Activated naive CD8-positive, alpha-beta T cell (primary cell): Measurements from ENCODE around the gene APLP2.
"Not testable (repeated sequence)": the region's sequence is repeated elsewhere in the genome, so short reads cannot be mapped to it uniquely, and the experiment has no call there.

Source experiments
- H3K27ac Mint-ChIP-seq: one replicate; pipeline ENCODE4 v1.8.0; 2021; ENCODE audit warnings: mixed read lengths
- H3K27me3 Mint-ChIP-seq: one replicate; pipeline ENCODE4 v1.8.0; 2021; ENCODE audit warnings: mixed read lengths
- H3K36me3 Mint-ChIP-seq: one replicate; pipeline ENCODE4 v1.8.0; 2021; ENCODE audit warnings: mixed read lengths
- H3K4me1 Mint-ChIP-seq: one replicate; pipeline ENCODE4 v1.8.0; 2021; ENCODE audit warnings: low read depth, mixed read lengths
- H3K4me3 Mint-ChIP-seq: one replicate; pipeline ENCODE4 v1.8.0; 2021; ENCODE audit warnings: mild to moderate bottlenecking, mixed read lengths
- H3K9me3 Mint-ChIP-seq: one replicate; pipeline ENCODE4 v1.8.0; 2021; ENCODE audit warnings: low read depth, mixed read lengths

Gene APLP2

DNA sequence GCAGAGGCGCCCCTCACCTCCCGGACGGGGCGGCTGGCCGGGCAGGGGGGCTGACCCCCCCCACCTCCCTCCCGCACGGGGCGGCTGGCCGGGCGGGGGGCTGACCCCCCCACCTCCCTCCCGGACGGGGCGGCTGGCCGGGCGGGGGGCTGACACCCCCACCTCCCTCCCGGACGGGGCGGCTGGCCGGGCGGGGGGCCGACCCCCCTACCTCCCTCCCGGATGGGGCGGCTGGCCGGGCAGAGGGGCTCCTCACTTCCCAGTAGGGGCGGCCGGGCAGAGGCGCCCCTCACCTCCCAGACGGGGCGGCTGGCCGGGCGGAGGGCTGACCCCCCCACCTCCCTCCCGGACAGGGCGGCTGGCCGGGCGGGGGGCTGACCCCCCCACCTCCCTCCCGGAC, 21.5 kb downstream of the APLP2 start:
- H3K27me3 Mint-ChIP-seq, H3K27ac Mint-ChIP-seq, H3K4me1 Mint-ChIP-seq, H3K9me3 Mint-ChIP-seq, H3K36me3 Mint-ChIP-seq, H3K4me3 Mint-ChIP-seq: not testable (repeated sequence)

- Mint-ChIP-seq H3K36me3 (peaks cover 7% of the 10 kb centered on the region), H3K4me1 (no peaks in the 10 kb centered on the region), H3K27ac (no peak overlapping the region), H3K4me3 (no peak overlapping the region), H3K27me3 (no peaks in the 10 kb centered on the region), H3K9me3 (no peaks in the 10 kb centered on the region)
Measured at GRCh38 chr11:130092661-130093060, 23.0 kb downstream of the APLP2 start.

DNA sequence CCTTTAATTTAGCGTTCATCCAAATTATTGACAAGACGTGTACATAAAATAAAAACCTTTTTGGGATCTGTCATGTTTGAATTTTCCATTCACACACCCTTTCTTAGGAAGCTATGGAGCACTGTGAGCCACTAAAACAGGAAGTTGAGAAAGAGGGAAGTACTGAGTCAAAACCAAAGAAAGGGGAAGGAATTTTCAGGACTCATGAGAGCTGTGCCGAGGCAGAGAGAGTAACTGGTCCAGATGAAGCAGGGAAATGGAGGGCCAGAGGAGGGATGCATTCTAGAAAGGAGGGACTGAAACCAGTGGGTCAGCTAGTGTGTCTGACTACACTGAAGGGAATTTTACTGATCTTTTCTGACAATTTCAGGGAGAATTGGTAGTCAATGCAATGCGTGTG, 24.9 kb downstream of the APLP2 start:
- Mint-ChIP-seq H3K27ac (no peak overlapping the region), H3K27me3 (no peaks in the 10 kb centered on the region), H3K36me3 (peaks cover 4% of the 10 kb centered on the region), H3K4me1 (peaks cover 2% of the 10 kb centered on the region), H3K4me3 (no peak overlapping the region), H3K9me3 (no peaks in the 10 kb centered on the region)

- Mint-ChIP-seq H3K27ac (no peak overlapping the region), H3K4me3 (no peak overlapping the region), H3K9me3 (no peaks in the 10 kb centered on the region), H3K27me3 (no peaks in the 10 kb centered on the region), H3K4me1 (peaks cover 2% of the 10 kb centered on the region), H3K36me3 (peaks cover 4% of the 10 kb centered on the region)
Measured at GRCh38 chr11:130095326-130095725, 25.6 kb downstream of the APLP2 start.

DNA sequence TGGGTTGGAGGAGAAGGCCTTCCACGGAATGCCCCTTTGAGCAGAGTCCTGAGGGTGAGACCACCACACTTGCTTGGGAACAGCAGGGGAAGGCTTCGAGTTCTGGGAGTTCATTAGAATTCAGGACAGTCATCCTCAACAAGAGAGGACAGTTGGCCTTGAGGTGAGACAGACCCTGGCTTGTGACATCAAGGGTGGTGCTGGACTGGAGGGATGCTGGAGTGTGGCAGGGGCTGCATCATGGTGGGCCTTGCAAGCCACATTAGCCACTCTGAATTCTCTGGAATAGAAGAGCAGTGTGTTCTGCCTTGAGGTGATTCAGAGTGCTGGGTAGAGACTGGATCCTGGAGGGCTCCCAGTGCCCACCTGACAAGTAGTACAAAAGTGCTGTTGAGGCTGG, 26.3 kb downstream of the APLP2 start:
- Mint-ChIP-seq H3K4me3 (no peak overlapping the region), H3K27ac (no peak overlapping the region), H3K36me3 (peaks cover 4% of the 10 kb centered on the region), H3K4me1 (peaks cover 2% of the 10 kb centered on the region), H3K9me3 (no peaks in the 10 kb centered on the region), H3K27me3 (no peaks in the 10 kb centered on the region)

DNA sequence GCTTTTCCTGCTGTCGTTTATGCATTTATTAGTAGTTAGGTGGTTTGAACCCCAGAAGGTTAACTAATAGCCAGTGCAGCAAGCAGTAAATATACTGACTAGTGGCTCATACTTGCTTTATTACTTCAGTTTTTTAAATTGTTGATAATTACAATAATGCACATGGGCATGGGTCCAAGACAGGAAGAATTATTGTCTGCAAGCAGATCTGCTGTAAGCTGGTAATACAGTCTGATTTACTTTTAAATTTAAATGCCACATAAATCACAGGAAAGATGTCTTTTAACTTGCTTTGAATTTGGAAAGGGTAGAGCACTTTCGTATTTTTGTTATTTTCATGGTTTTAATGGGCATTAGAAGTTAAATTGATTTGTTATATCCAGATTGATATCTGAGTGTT, 27.1 kb downstream of the APLP2 start:
- no peak overlapping the region for H3K4me3 Mint-ChIP-seq
- peaks cover 2% of the 10 kb centered on the region for H3K4me1 Mint-ChIP-seq

DNA sequence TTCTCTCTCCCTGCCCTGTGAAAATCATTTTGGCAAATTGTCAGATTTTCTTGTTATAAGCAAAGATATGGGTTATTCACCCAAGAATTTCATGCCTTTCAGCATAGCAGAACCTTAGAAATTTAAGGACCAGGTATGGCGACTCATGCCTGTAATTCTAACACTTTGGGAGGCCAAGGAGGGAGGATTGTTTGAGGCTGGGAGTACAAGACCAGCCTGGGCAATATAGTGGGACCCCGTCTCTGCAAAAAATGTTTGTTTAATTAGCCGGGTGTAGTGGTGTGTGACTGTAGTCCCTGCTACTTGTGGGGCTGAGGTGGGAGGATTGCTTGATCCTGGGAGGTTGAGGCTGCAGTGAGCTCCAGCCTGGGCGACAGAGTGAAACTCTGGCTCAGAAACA, 27.6 kb downstream of the APLP2 start:
- Mint-ChIP-seq H3K27ac (no peak overlapping the region), H3K27me3 (no peaks in the 10 kb centered on the region), H3K9me3 (no peaks in the 10 kb centered on the region), H3K36me3 (peaks cover 4% of the 10 kb centered on the region), H3K4me1 (peaks cover 2% of the 10 kb centered on the region), H3K4me3 (no peak overlapping the region)

More for the DNA sequence above, 27.1 kb downstream of the APLP2 start:
- Mint-ChIP-seq H3K9me3 (no peaks in the 10 kb centered on the region), H3K36me3 (peaks cover 4% of the 10 kb centered on the region), H3K27ac (no peak overlapping the region), H3K27me3 (no peaks in the 10 kb centered on the region)

DNA sequence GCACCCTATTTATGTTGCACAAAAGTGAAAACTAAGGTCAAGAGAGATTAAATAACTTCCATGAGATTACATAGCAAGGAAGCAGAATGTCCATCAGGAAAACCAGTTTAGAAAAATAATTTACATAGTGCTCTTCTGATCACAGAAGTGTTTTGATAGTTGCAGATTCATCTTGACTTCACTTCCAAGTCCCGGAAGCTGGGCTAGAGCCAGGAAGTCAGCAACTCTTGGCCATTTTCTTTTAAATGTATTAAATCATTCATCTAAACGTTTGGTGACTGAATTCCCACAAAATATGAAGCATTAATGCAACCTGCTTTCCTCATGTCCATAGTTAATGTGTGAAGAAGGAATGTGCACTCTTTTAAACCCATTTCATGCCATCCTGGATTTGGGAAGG, 29.7 kb downstream of the APLP2 start:
- Mint-ChIP-seq H3K27me3 (no peaks in the 10 kb centered on the region), H3K9me3 (no peaks in the 10 kb centered on the region), H3K27ac (no peak overlapping the region), H3K36me3 (no peaks in the 10 kb centered on the region), H3K4me1 (peaks cover 2% of the 10 kb centered on the region), H3K4me3 (no peak overlapping the region)

DNA sequence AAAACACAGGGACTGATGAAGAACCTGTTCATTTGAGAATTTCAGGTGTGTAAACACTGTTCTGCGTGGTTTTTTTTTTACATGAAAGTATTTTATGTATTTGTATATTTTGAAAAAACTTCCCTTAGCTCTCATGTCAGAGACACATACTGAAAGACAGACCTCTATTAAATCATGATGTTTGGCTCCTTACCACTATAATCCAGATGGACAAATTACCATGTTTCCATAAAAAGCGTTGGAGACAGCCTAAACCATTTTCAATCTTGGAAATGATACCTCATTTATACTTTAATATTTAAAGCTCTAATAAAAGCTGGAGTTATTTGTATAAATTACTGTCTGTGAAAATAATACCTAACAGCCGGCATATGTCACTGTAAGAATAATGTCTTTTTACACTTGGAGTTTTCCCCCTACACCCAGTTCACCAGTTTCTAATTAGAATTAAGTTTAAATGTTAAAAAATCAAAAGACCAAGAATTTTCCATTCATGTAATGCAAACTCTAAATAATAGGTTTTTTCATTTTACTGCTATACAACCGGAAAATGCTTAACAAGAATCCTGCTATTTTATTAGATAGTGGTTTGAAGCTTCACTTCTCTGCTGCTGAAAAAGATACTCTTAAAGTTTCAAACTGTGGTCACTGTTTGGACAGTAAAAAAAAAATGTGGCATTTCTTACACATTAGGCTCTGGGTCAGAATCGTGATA, 30.8 kb downstream of the APLP2 start:
- H3K27me3 Mint-ChIP-seq = no peaks in the 10 kb centered on the region
- no peaks in the 10 kb centered on the region for H3K9me3 Mint-ChIP-seq
- no peak overlapping the region for H3K27ac Mint-ChIP-seq
- H3K4me1 Mint-ChIP-seq = peaks cover 2% of the 10 kb centered on the region
- no peak overlapping the region for H3K4me3 Mint-ChIP-seq
- no peaks in the 10 kb centered on the region for H3K36me3 Mint-ChIP-seq

- Mint-ChIP-seq H3K27me3 (no peaks in the 10 kb centered on the region), H3K4me1 (peaks cover 2% of the 10 kb centered on the region), H3K9me3 (no peaks in the 10 kb centered on the region), H3K36me3 (peaks cover 3% of the 10 kb centered on the region), H3K27ac (no peak overlapping the region), H3K4me3 (no peak overlapping the region)
Measured at GRCh38 chr11:130101661-130102060, 32.0 kb downstream of the APLP2 start.

GRCh38 chr11:130102301-130103249, 32.9 kb downstream of the APLP2 start:
- peaks cover 2% of the 10 kb centered on the region for H3K4me1 Mint-ChIP-seq
- H3K9me3 Mint-ChIP-seq = no peaks in the 10 kb centered on the region
- no peaks in the 10 kb centered on the region for H3K27me3 Mint-ChIP-seq
- H3K4me3 Mint-ChIP-seq = no peak overlapping the region
- no peak overlapping the region for H3K27ac Mint-ChIP-seq
- H3K36me3 Mint-ChIP-seq = peaks cover 7% of the 10 kb centered on the region

GRCh38 chr11:130103296-130103814, 33.7 kb downstream of the APLP2 start:
- Mint-ChIP-seq H3K27me3 (no peaks in the 10 kb centered on the region), H3K36me3 (peaks cover 8% of the 10 kb centered on the region), H3K4me1 (peaks cover 2% of the 10 kb centered on the region), H3K9me3 (no peaks in the 10 kb centered on the region), H3K4me3 (no peak overlapping the region), H3K27ac (no peak overlapping the region)

DNA sequence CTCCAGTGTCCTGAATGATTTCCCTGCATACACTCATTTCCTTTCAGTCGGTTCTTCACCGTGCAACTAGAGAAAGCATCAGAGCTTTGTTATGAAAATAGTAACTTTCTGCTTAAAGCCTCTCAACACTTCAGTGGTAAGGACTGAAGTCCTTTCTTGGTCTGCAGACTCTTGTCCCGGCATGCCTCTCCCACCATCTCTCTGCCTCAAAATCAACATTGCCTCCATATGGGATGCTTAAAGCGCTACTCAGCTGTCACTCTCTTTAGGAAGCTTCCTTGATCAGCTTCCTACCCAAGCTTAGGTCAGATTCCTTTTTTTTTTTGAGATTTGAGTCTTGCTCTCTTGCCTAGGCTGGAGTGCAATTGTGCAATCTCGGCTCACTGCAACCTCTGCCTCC, 36.7 kb downstream of the APLP2 start:
- Mint-ChIP-seq H3K27me3 (no peaks in the 10 kb centered on the region), H3K9me3 (no peaks in the 10 kb centered on the region), H3K4me1 (no peaks in the 10 kb centered on the region), H3K4me3 (no peak overlapping the region), H3K27ac (no peak overlapping the region), H3K36me3 (peaks cover 18% of the 10 kb centered on the region)

GRCh38 chr11:130108671-130109070, 39.0 kb downstream of the APLP2 start:
- not testable (repeated sequence) for H3K27me3 Mint-ChIP-seq, H3K4me1 Mint-ChIP-seq, H3K27ac Mint-ChIP-seq, H3K4me3 Mint-ChIP-seq, H3K9me3 Mint-ChIP-seq
- H3K36me3 Mint-ChIP-seq = peaks cover 30% of the 10 kb centered on the region

- Mint-ChIP-seq H3K4me3 (no peak overlapping the region), H3K9me3 (no peaks in the 10 kb centered on the region), H3K27ac (no peak overlapping the region), H3K4me1 (no peaks in the 10 kb centered on the region), H3K27me3 (peaks cover 5% of the 10 kb centered on the region), H3K36me3 (peaks cover 31% of the 10 kb centered on the region)
Measured at GRCh38 chr11:130109386-130109785, 39.7 kb downstream of the APLP2 start.
